Testis (tissue), 2 donors: ENCODE measurements around the gene POLQ.

Source experiments
- POLR2A ChIP-seq: fragments of 450-650 bp; IDR thresholded peaks from one replicate; pipeline ENCODE4 v1.6.1; 2017; ENCODE audit warnings: antibody characterized with exemption, mild to moderate bottlenecking, moderate library complexity
- TF ChIP-seq, protein P1 (sequence below), 3 experiments: fragments of 450-650 bp in 2 of 3; fragments of 200-600 bp in 1 of 3; sonication (generic) in 1 of 3; IDR thresholded peaks; one replicate each; pipeline ENCODE4 v1.5.1; 2016 to 2019; ENCODE audit warnings: antibody characterized with exemption in 3 of 3, mild to moderate bottlenecking in 2 of 3, moderate library complexity in 1 of 3

DNA sequence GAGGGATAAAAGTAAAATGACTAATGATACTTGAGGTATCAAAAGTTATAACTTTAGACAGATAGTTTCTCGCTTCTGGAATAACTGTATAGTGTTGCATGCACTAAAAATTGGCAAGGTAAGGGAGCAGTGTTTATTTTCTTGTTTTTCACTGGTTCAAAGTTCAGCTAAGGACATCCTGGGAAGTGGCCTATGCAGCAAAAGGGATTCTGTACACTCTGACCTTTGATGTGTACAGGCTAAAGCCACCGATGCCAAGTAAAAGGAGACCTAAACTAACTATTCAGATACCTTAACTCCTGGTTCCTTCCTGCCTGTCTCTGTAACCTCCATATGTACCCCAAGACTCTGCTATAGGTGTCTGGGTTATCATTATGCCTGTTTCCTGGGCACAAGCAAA lies 49.1 kb upstream of the POLQ start:
- TF ChIP-seq, protein P1, sequence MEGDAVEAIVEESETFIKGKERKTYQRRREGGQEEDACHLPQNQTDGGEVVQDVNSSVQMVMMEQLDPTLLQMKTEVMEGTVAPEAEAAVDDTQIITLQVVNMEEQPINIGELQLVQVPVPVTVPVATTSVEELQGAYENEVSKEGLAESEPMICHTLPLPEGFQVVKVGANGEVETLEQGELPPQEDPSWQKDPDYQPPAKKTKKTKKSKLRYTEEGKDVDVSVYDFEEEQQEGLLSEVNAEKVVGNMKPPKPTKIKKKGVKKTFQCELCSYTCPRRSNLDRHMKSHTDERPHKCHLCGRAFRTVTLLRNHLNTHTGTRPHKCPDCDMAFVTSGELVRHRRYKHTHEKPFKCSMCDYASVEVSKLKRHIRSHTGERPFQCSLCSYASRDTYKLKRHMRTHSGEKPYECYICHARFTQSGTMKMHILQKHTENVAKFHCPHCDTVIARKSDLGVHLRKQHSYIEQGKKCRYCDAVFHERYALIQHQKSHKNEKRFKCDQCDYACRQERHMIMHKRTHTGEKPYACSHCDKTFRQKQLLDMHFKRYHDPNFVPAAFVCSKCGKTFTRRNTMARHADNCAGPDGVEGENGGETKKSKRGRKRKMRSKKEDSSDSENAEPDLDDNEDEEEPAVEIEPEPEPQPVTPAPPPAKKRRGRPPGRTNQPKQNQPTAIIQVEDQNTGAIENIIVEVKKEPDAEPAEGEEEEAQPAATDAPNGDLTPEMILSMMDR (IDR thresholded peaks at IDR 0.05), result no peak
- no peak for TF ChIP-seq POLR2A
